A673 (cell line): ENCODE data around the gene EWSR1.

Source experiments
- CTCF ChIP-seq: fragments of 300-800, 200-600 bp; sonication (generic); conservative IDR thresholded peaks from 2 replicates; pipeline ENCODE4 v1.5.1; 2017; ENCODE audit warnings: low read depth, mild to moderate bottlenecking, antibody characterized with exemption, low read length, moderate library complexity, mixed read lengths
- EZH2 ChIP-seq: fragments of 200-600 bp; sonication (generic); IDR thresholded peaks from 2 replicates; pipeline ENCODE4 v1.6.1; 2017; ENCODE audit warnings: borderline replicate concordance, low read depth, mild to moderate bottlenecking, mixed read lengths, antibody characterized with exemption, low read length; ENCODE audit not compliant: poor library complexity, severe bottlenecking

GRCh38 chr22:29226351-29226981 lies 41.6 kb upstream of the EWSR1 start:
- TF ChIP-seq CTCF (no peak), EZH2 (no peak)
